HG03045 (cell line): ENCODE results near the gene PRUNE2.
"Not testable (repeated sequence)": the region's sequence is repeated elsewhere in the genome, so short reads cannot be mapped to it uniquely, and the experiment has no call there.

ENCODE experiments used
- ATAC-seq: cut with Tn5 transposase; IDR thresholded peaks from one replicate; pipeline ENCODE4 v1.9.1; 2021; ENCODE audit warnings: mild to moderate bottlenecking, moderate library complexity; ENCODE audit not compliant: unreplicated experiment

PRUNE2 gene

GRCh38 chr9:76868897-76869296 lies 37.0 kb downstream of the PRUNE2 start:
- no peak for ATAC-seq

GRCh38 chr9:76866689-76867088 lies 39.2 kb downstream of the PRUNE2 start:
- ATAC-seq: no peak

- no peak for ATAC-seq
Observed at GRCh38 chr9:76863832-76864231, 42.1 kb downstream of the PRUNE2 start.

GRCh38 chr9:76859860-76860259 lies 46.1 kb downstream of the PRUNE2 start:
- ATAC-seq: no peak

GRCh38 chr9:76858248-76858647 lies 47.7 kb downstream of the PRUNE2 start:
- ATAC-seq: not testable (repeated sequence)

- no peak for ATAC-seq
Observed at GRCh38 chr9:76856016-76856415, 49.9 kb downstream of the PRUNE2 start.

- no peak for ATAC-seq
Observed at GRCh38 chr9:76855015-76855414, 50.9 kb downstream of the PRUNE2 start.

GRCh38 chr9:76852026-76852425 lies 53.9 kb downstream of the PRUNE2 start:
- ATAC-seq: no peak

GRCh38 chr9:76846297-76846696 lies 59.6 kb downstream of the PRUNE2 start:
- no peak for ATAC-seq

GRCh38 chr9:76845254-76845653 lies 60.7 kb downstream of the PRUNE2 start:
- no peak for ATAC-seq

GRCh38 chr9:76835571-76836283 lies 70.2 kb downstream of the PRUNE2 start:
- no peak for ATAC-seq

- ATAC-seq: no peak
Observed at GRCh38 chr9:76828447-76828846, 77.5 kb downstream of the PRUNE2 start.

- no peak for ATAC-seq
Observed at GRCh38 chr9:76827296-76828080, 78.4 kb downstream of the PRUNE2 start.

GRCh38 chr9:76820431-76820830 lies 85.5 kb downstream of the PRUNE2 start:
- ATAC-seq: no peak

GRCh38 chr9:76818271-76818670 lies 87.6 kb downstream of the PRUNE2 start:
- ATAC-seq: no peak

- no peak for ATAC-seq
Observed at GRCh38 chr9:76817489-76817888, 88.4 kb downstream of the PRUNE2 start.

GRCh38 chr9:76812591-76812990 lies 93.3 kb downstream of the PRUNE2 start:
- ATAC-seq: no peak

- no peak for ATAC-seq
Observed at GRCh38 chr9:76810377-76810957, 95.4 kb downstream of the PRUNE2 start.

- no peak for ATAC-seq
Observed at GRCh38 chr9:76808636-76809035, 97.3 kb downstream of the PRUNE2 start.

- ATAC-seq: no peak
Observed at GRCh38 chr9:76803762-76804161, 102.2 kb downstream of the PRUNE2 start.

- no peak for ATAC-seq
Observed at GRCh38 chr9:76803083-76803482, 102.8 kb downstream of the PRUNE2 start.

- ATAC-seq: no peak
Observed at GRCh38 chr9:76800901-76801300, 105.0 kb downstream of the PRUNE2 start.
